Endothelial cell of hepatic sinusoid (primary cell): ENCODE measurements around the gene MAPKAP1.

ENCODE experiments used
- in situ Hi-C: cut with HindIII; loops from 2 replicates; pipeline ENCODE4 v1.10.0; 2017; ENCODE audit warnings: low sequenced_read_pairs

Gene MAPKAP1

GRCh38 chr9:125467116-125467740, 239.8 kb downstream of the MAPKAP1 start:
- in situ Hi-C loops = no loop called here

- in situ Hi-C loops = no loop called here
Observed at GRCh38 chr9:125466411-125466810, 240.6 kb downstream of the MAPKAP1 start.

- in situ Hi-C loops = no loop called here
Observed at GRCh38 chr9:125464591-125465385, 242.2 kb downstream of the MAPKAP1 start.

GRCh38 chr9:125463926-125464325, 243.1 kb downstream of the MAPKAP1 start:
- in situ Hi-C loops = no loop called here

GRCh38 chr9:125462861-125463291, 244.1 kb downstream of the MAPKAP1 start:
- in situ Hi-C loops = no loop called here

GRCh38 chr9:125461636-125462190, 245.3 kb downstream of the MAPKAP1 start:
- in situ Hi-C loops = no loop called here

- in situ Hi-C loops = no loop called here
Observed at GRCh38 chr9:125460883-125461635, 245.9 kb downstream of the MAPKAP1 start.

- in situ Hi-C loops = no loop called here
Observed at GRCh38 chr9:125460346-125460745, 246.7 kb downstream of the MAPKAP1 start.

GRCh38 chr9:125457357-125457756, 249.7 kb downstream of the MAPKAP1 start:
- in situ Hi-C loops = no loop called here

GRCh38 chr9:125455876-125456275, 251.1 kb downstream of the MAPKAP1 start:
- in situ Hi-C loops = no loop called here

GRCh38 chr9:125455132-125455531, 251.9 kb downstream of the MAPKAP1 start:
- in situ Hi-C loops = no loop called here

GRCh38 chr9:125447202-125447802, 259.7 kb downstream of the MAPKAP1 start:
- in situ Hi-C loops = no loop called here

GRCh38 chr9:125446561-125447094, 260.4 kb downstream of the MAPKAP1 start:
- in situ Hi-C loops = no loop called here

- in situ Hi-C loops = no loop called here
Observed at GRCh38 chr9:125444956-125445506, 262.0 kb downstream of the MAPKAP1 start.

- in situ Hi-C loops = no loop called here
Observed at GRCh38 chr9:125444166-125444565, 262.8 kb downstream of the MAPKAP1 start.

GRCh38 chr9:125443367-125443766, 263.6 kb downstream of the MAPKAP1 start:
- in situ Hi-C loops = no loop called here

GRCh38 chr9:125442452-125442851, 264.6 kb downstream of the MAPKAP1 start:
- in situ Hi-C loops = no loop called here

- in situ Hi-C loops = no loop called here
Observed at GRCh38 chr9:125440411-125440810, 266.6 kb downstream of the MAPKAP1 start.

GRCh38 chr9:125439434-125440272, 267.4 kb downstream of the MAPKAP1 start:
- in situ Hi-C loops = no loop called here
